Measurements from ENCODE around the gene MYO5C.

MYO5C gene

GRCh38 chr15:52276256-52276770 is 19.3 kb downstream of the MYO5C start:
- no peak for DNase-seq

GRCh38 chr15:52263563-52264282 is 31.9 kb downstream of the MYO5C start:
- no peak for DNase-seq

GRCh38 chr15:52262364-52262763 is 33.2 kb downstream of the MYO5C start:
- DNase-seq, result no peak

GRCh38 chr15:52261498-52262242 is 33.9 kb downstream of the MYO5C start:
- no peak for DNase-seq

GRCh38 chr15:52261026-52261425 is 34.6 kb downstream of the MYO5C start:
- DNase-seq, result no peak

GRCh38 chr15:52259503-52259902 is 36.1 kb downstream of the MYO5C start:
- DNase-seq, result no peak

- DNase-seq, result no peak
Measured at GRCh38 chr15:52258461-52258860, 37.1 kb downstream of the MYO5C start.

GRCh38 chr15:52257734-52258062 is 37.9 kb downstream of the MYO5C start:
- DNase-seq, result peak; percentile 0

GRCh38 chr15:52256930-52257733 is 38.5 kb downstream of the MYO5C start:
- DNase-seq, result no peak

- DNase-seq, result peak; percentile 48
Measured at GRCh38 chr15:52256366-52256765, 39.2 kb downstream of the MYO5C start.

- DNase-seq, result no peak
Measured at GRCh38 chr15:52255935-52256334, 39.7 kb downstream of the MYO5C start.

GRCh38 chr15:52255008-52255407 is 40.6 kb downstream of the MYO5C start:
- no peak for DNase-seq

GRCh38 chr15:52254391-52254790 is 41.2 kb downstream of the MYO5C start:
- no peak for DNase-seq

GRCh38 chr15:52252781-52253180 is 42.8 kb downstream of the MYO5C start:
- DNase-seq, result no peak

GRCh38 chr15:52251144-52251860 is 44.3 kb downstream of the MYO5C start:
- DNase-seq, result no peak

GRCh38 chr15:52247461-52247860 is 48.1 kb downstream of the MYO5C start:
- DNase-seq, result no peak

- no peak for DNase-seq
Measured at GRCh38 chr15:52246686-52247431, 48.7 kb downstream of the MYO5C start.

- no peak for DNase-seq
Measured at GRCh38 chr15:52243697-52244555, 51.7 kb downstream of the MYO5C start.

- DNase-seq, result no peak
Measured at GRCh38 chr15:52243286-52243685, 52.3 kb downstream of the MYO5C start.

- DNase-seq, result no peak
Measured at GRCh38 chr15:52241489-52241888, 54.1 kb downstream of the MYO5C start.

- no peak for DNase-seq
Measured at GRCh38 chr15:52240166-52240565, 55.4 kb downstream of the MYO5C start.
